ENCODE results near the gene SMC6.
A peak's percentile ranks its signal among the peaks of the same experiment; 100 is the strongest.

SMC6 gene

GRCh38 chr2:17753803-17754663 is at the start of gene SMC6, which contains the start of gene GEN1:
SMC6 (minus strand) TSS chr2:17753810; CDS start chr2:17745946, 7,864 bp downstream.
GEN1 (plus strand) TSS chr2:17754138; CDS start chr2:17759944, 5,806 bp downstream.
- peak; percentile 98 for DNase-seq (ENCODE audit: low spot score)

GRCh38 chr2:17800693-17801458 is 47.3 kb upstream of the SMC6 start:
- no peak for DNase-seq (ENCODE audit: low spot score)

DNA sequence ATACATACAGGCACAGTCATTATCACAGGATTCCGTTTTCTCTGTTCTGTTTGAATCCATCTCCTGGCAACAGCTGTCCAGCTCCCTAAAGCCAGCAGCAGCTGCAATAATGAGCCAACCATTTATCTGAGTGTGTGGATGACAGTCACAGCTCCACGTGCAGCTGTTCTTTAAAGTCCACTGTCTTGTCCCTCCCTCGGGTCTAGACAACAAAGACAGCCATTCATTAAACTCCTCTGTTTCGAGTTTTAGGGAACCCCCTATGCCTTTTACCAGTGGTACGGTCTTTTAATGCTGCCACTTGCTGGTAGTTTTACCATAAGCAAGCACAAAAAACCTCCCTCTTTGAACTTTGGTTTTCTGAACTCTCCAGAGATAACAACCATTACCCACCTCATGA is 46.6 kb upstream of the SMC6 start:
- no peak for DNase-seq (ENCODE audit: low spot score)

GRCh38 chr2:17799301-17800120 is 45.9 kb upstream of the SMC6 start:
- no peak for DNase-seq (ENCODE audit: low spot score)

DNA sequence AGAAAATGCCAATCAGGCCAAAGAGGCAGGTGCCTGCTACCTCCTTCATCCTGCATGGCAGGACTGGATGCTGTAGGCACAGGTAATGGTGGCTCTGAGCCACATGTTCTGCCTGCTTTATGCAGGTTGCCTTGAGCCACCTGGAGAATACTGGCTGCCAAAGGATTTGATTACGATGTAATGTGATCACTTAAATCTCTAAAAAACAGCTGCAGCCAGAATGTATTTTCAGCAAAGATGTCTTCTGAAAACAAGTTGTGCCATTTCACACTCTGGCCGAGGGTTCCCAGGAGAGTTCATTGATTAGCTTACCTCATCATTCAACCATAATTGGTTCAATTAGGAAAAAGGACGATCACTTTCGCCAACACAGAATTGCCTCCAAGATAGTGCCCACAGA is 44.7 kb upstream of the SMC6 start:
- no peak for DNase-seq (ENCODE audit: low spot score)

DNA sequence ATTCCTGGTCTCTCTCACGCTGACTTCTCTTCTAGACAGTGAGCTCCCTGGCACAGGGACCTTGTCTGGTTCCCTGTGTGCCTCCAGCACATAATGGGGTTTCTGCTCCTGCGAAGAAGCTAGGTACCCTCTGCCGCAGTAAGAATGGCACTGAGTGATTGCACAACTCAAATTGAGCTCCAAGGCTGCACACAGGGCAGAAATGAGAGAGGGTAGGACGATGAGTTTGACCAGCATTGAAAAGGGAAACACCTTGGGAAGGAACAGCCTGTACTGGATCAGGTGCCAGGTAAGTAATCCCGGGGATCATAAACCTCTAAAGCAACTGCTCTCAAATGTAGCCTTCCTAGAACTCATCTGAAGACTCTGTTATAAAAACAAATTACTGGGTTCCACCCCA is 41.7 kb upstream of the SMC6 start:
- DNase-seq (ENCODE audit: low spot score) = no peak

DNA sequence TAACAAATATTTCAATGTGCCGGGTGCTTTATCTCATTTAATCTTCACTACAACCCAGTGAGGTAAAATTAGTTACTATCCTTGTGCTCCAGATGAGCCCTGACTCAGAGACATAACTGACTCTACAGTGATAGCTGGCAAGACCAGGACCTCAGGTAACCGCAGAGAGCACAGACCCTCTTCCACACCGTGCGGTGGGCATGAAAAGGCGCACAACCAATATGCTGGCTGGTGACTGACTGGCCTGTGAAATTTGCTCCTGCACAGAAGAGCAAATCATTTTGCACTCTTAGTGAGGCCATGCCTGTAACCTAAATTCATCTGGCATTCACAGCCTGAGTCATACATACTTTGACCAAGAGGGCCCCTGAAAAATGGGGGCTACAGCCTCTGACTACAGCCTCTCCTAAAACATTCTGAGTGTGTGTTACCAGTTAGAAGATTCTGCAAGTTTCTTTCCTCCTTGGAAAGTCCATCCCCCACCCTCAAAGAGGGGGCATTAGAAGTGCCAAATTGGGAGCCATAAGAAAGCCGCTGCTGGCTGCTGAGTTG is 40.3 kb upstream of the SMC6 start:
- no peak for DNase-seq (ENCODE audit: low spot score)

DNA sequence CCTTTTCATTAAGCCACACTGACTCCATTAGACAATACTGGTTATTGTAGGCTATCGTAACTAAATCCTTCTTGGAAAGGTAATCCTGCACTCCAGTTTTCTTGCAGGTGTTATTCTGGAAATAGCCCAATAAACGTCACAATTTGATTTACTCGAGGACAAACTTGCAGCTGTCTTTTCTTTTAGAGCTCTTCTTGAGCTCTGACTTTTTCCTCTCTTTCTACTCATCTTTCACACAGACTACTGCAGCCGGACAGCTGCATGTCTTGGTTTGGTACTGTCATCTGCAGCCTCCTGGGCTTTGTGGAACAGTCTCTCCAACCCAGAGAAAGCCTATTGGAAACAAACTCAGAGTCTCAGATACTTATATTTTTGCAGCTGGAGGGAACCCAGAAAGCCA is 39.7 kb upstream of the SMC6 start:
- DNase-seq (ENCODE audit: low spot score) = no peak

- no peak for DNase-seq (ENCODE audit: low spot score)
These were observed 38.9 kb upstream of the SMC6 start for GRCh38 chr2:17792515-17792914.

DNA sequence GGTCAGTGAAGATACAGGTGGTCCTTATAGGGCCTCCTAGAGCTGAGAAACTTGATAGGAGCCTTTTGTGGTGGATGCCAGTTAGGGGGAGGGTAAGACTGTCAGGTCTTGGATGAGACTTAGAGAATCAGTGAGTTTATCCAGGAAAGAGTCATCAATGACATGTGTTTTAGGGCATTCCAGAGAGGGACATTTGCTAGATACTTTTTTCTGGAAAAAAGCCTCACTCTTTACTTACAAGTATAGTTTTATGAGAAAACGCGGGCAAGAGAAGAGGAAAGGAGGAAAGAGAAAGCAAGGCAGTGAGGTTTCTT is 38.2 kb upstream of the SMC6 start:
- no peak for DNase-seq (ENCODE audit: low spot score)

- DNase-seq (ENCODE audit: low spot score) = no peak
These were observed 37.7 kb upstream of the SMC6 start for GRCh38 chr2:17791121-17791816.

DNA sequence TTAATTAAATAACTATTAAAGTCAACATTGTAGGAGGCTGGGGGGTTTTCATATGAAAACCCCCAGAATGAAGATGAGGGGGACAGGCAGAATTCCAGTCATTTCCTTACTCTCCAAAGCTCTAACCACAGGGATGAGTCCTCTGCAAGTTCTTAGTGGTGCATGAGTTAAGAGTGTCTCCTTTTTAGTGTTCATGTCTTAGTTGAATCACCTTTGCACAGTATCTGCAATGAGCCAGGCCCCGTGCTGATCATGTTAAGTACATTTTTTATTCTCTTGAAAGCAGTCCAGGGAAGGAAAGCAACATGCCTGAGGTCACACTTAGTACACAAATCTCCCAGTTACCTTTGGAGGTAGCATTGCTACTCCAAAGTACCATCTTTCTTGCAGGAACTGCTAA is 36.9 kb upstream of the SMC6 start:
- DNase-seq (ENCODE audit: low spot score) = no peak

DNA sequence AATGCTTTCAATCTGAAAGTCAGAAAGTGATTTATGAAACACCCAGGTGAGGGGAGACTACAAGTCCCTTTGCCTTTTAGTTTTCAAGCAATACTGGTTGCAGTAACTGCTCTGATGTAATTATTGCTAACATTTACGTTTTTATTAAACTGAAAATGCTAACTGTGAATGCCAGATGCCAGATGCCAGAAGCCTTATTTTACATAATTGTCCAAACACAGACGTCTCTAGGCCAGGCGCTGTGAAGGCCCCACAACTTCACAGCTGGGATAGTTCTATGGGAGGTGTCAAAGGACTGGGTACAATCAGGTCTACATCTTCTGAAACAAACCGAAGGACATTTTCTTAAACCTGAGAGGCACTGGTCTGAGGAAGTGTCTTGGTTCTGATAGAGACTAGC is 35.2 kb upstream of the SMC6 start:
- no peak for DNase-seq (ENCODE audit: low spot score)

DNA sequence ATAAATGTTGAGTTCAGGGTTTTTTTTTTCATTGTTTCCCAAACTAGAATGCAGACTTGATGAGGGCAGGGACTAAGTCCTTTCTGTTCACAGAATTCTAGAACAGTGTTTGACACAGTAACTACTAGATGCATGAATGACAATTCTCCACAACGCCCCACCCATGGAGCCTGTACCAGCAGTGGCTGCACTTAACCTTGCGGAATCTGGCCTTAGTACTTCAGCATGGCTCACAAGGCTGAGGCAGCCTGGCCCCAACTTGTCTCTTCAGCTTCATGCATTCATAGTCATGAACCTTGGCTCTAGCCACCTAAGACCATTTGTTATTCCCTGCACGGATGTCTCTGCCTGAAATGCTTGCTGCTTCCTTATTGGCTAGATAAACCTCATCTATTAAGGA is 33.1 kb upstream of the SMC6 start:
- no peak for DNase-seq (ENCODE audit: low spot score)

DNA sequence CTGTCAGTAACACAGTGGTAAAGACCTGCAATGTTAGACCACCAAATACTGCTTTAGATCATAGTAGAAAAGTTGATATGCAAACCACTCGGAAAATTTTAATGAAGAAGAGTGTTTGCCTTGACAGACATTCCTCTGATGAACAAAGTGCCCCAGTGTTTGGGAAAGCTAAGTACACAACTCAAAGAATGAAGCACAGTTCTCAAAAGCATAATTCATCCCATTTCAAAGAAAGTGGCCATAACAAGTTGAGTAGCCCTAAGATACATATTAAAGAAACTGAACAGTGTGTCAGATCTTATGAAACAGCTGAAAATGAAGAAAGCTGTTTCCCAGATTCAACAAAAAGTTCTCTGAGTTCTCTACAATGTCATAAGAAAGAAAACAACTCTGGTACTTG is 27.9 kb upstream of the SMC6 start:
- DNase-seq (ENCODE audit: low spot score) = no peak

DNA sequence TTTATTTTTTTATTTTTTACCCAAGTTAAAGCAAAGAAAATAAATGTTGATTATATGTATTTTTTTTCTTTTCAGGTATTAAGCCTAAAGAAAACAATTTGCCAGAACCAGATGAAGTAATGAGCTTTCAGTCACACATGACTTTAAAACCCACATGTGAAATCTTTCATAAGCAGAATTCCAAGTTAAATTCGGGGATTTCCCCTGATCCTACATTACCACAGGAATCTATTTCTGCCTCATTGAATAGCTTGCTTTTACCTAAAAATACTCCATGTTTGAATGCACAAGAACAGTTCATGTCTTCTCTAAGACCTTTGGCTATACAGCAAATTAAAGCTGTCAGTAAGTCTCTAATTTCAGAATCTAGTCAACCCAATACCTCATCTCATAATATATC is 26.9 kb upstream of the SMC6 start:
- DNase-seq (ENCODE audit: low spot score) = no peak

- no peak for DNase-seq (ENCODE audit: low spot score)
These were observed 18.9 kb upstream of the SMC6 start for GRCh38 chr2:17772532-17772931.

GRCh38 chr2:17771956-17772355 is 18.3 kb upstream of the SMC6 start:
- DNase-seq (ENCODE audit: low spot score) = no peak

- no peak for DNase-seq (ENCODE audit: low spot score)
These were observed 15.3 kb upstream of the SMC6 start for GRCh38 chr2:17768894-17769293.

GRCh38 chr2:17765398-17765797 is 11.8 kb upstream of the SMC6 start:
- no peak for DNase-seq (ENCODE audit: low spot score)

DNA sequence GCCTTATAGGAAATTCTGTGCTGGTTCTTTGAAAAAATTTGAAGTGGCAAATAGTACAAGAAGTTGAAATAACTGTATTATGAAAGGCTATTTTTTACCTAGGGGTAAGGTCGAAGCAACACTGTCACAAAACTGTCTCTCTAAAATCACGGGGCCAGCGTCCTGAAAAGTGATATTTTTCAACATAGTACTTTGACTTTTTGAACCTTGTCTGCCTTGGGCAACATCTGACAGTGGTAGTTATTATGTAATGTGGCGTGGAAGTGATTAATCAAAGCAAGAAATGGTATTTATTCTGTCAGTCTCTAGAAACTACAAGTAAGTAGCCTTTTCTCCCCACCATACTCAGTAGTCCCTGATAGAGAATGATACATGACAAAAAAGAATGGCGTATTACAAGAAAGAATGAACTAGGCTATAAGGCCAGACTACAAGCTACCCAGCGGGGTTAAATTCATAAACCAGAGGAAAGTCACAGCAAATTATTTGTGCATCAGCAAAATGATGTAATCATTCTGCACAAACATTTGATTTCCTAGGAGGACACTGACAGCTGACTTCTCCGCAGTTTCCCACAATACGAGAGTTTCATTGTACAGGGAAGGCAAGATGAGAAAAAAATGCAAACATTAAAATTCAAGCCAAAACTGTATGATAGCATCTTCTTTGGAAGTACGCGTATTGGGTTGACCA is 10.2 kb upstream of the SMC6 start:
- no peak for DNase-seq (ENCODE audit: low spot score)

Data from NAMALWA (cell line).